K562 (cell line): Measurements from ENCODE around the gene NRARP. TPM values are rescaled to one million over a fixed set of nuclear protein-coding genes. Genes with fewer than 3 reads are reported as not detected.

Experiments used
- BRD4 ChIP-seq: fragments of 200-600 bp; sonication (generic); IDR thresholded peaks from 2 replicates; pipeline ENCODE4 v1.6.1; 2017; ENCODE audit warnings: inconsistent platforms
- CTCFL ChIP-seq: IDR thresholded peaks from 2 replicates; pipeline ENCODE4 v1.6.1; 2011; ENCODE audit warnings: borderline replicate concordance, low read depth, mild to moderate bottlenecking, moderate library complexity, low read length; ENCODE audit not compliant: insufficient read depth, poor library complexity, severe bottlenecking
- ID3 ChIP-seq, 2 experiments: fragments of 250-450 bp in 1 of 2; fragments of 450-650 bp in 1 of 2; sonication (Bioruptor Pico) in 1 of 2; IDR thresholded peaks; 2 replicates each; pipeline versions ENCODE4 v1.6.1 to v1.8.0; 2016 to 2021; ENCODE audit warnings: mild to moderate bottlenecking in 2 of 2, moderate library complexity in 2 of 2, missing compliant biosample characterization in 1 of 2, missing genetic modification characterization in 1 of 2
- MEF2D ChIP-seq: conservative IDR thresholded peaks from 2 replicates; pipeline ENCODE4 v1.6.1; 2016; ENCODE audit warnings: low read depth, missing genetic modification characterization, missing compliant biosample characterization
- NONO ChIP-seq, 2 experiments: fragments of 200-400 bp in 1 of 2; fragments of 450-650 bp in 1 of 2; formaldehyde crosslinking in 1 of 2; IDR thresholded peaks; 2 replicates each; pipeline ENCODE4 v1.6.1; 2017; ENCODE audit warnings: low read depth in 2 of 2, mild to moderate bottlenecking in 2 of 2, moderate library complexity in 2 of 2, low read length in 1 of 2
- POLR2G ChIP-seq: fragments of 200-400 bp; formaldehyde crosslinking; IDR thresholded peaks from 2 replicates; pipeline ENCODE4 v1.6.1; 2017; ENCODE audit warnings: low read depth, mild to moderate bottlenecking, antibody characterized with exemption, low read length, moderate library complexity
- RHOXF2B ChIP-seq: fragments of 250-450 bp; sonication (Bioruptor Pico); conservative IDR thresholded peaks from 2 replicates; pipeline ENCODE4 v1.5.1; 2021
- RUNX1 ChIP-seq: sonication (generic); IDR thresholded peaks from 2 replicates; pipeline ENCODE4 v1.6.1; 2016; ENCODE audit warnings: antibody characterized with exemption, low read depth
- TAF1 ChIP-seq: IDR thresholded peaks from 2 replicates; pipeline ENCODE4 v1.6.1; 2011; ENCODE audit warnings: mild to moderate bottlenecking, low read length, moderate library complexity; ENCODE audit not compliant: insufficient read depth, control insufficient read depth, severe bottlenecking; ENCODE audit errors: extremely low read depth
- ZFX ChIP-seq: sonication (generic); formaldehyde crosslinking; IDR thresholded peaks from 2 replicates; pipeline ENCODE4 v1.8.0; 2022; ENCODE audit warnings: mild to moderate bottlenecking, missing genetic modification reagents, moderate library complexity
- ZNF518B ChIP-seq: fragments of 250-450 bp; sonication (Bioruptor Pico); IDR thresholded peaks from 2 replicates; pipeline ENCODE4 v1.5.0; 2021; ENCODE audit warnings: mild to moderate bottlenecking, moderate library complexity
- ZNF551 ChIP-seq: fragments of 250-450 bp; sonication (Bioruptor Pico); IDR thresholded peaks from 2 replicates; pipeline ENCODE4 v1.5.0; 2021; ENCODE audit warnings: mild to moderate bottlenecking, moderate library complexity
- ZNF589 ChIP-seq: fragments of 200-800 bp; sonication (Bioruptor generic); IDR thresholded peaks from 2 replicates; pipeline ENCODE4 v1.6.1; 2016; ENCODE audit warnings: low read depth, missing genetic modification characterization, missing compliant biosample characterization
- ZNF76 ChIP-seq: fragments of 250-450 bp; sonication (Bioruptor Pico); IDR thresholded peaks from 2 replicates; pipeline ENCODE4 v1.4.0; 2020; ENCODE audit warnings: mild to moderate bottlenecking, moderate library complexity, borderline replicate concordance
- polyA plus RNA-seq, 8 experiments: library from polyadenylated mRNA; depleted of rRNA in 4 of 8; stranded (reverse) in 5 of 8; unstranded in 3 of 8; fragments of >200 nt; fragmentation: Nextera tagmentation in 2 of 8; fragmentation: Illumina TruSeq in 1 of 8; extraction: Ambion mirVana in 2 of 8; extraction: Trizol in 1 of 8; gene quantifications; 2 replicates each; pipeline versions ENCODE4 v1.2.1 to v1.2.3, GENCODE V29; 2011 to 2014; ENCODE audit warnings: inconsistent platforms in 1 of 8, missing spikeins in 1 of 8
- total RNA-seq, 7 experiments: library from RNA; depleted of rRNA in 6 of 7; stranded (reverse); fragments of >200 nt in 6 of 7; fragmentation: Illumina TruSeq in 2 of 7; extraction: Trizol in 2 of 7; gene quantifications; 2 replicates each; pipeline versions ENCODE4 v1.2.1 to v1.2.3, GENCODE V29; 2011 to 2021; ENCODE audit warnings: low replicate concordance in 1 of 7
- TF ChIP-seq, protein P1 (sequence below): fragments of 250-450 bp; sonication (Bioruptor Pico); IDR thresholded peaks from 2 replicates; pipeline ENCODE4 v1.5.0; 2020; ENCODE audit warnings: mild to moderate bottlenecking, borderline replicate concordance
- TF ChIP-seq, protein P2 (sequence below): fragments of 250-450 bp; sonication (Bioruptor Pico); IDR thresholded peaks from 2 replicates; pipeline ENCODE4 v1.4.0; 2020

NRARP gene
- total and polyA plus RNA-seq, 9 of the 15 experiments (the other 6 are each of a cell fraction or from before 2014, with no cell fraction given), result 2.0 to 24.5 (median 7.2) TPM; not detected in 2

DNA sequence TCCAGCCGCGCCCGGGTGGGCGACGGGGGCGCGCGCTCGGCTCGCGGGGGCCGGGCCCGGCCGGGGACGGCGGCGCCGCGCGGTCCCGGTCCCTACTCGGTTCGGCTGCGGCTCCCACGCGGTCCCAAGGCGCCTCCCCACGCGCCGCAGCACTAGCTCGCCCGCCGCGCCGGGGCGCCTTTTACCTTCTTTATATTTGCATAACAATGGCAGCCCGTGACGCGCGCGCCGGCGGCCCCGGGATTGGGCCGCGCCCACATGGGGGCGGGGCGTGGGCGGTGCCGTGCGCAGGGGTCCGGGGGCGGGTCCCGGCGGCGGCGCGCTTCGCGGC, at the start of gene NRARP (continued):
- TF ChIP-seq ZNF551 (no peak), CTCFL (peak; percentile 34), BRD4 (no peak), ZNF76 (CRISPR knock-in tag) (no peak), ZNF518B (CRISPR knock-in tag) (no peak), RUNX1 (no peak), TAF1 (peak; percentile 52), NONO (IDR thresholded peaks at IDR 0.05; ENCODE audit: low read depth in 2 of 2, low read length in 1 of 2) (peak in 1 of 2 experiments; percentile 69; a peak in 3 of 4 replicates), ZNF589 (CRISPR knock-in tag) (no peak), MEF2D (tag) (no peak), POLR2G (peak; percentile 88), ID3 (CRISPR knock-in tag; IDR thresholded peaks at IDR 0.05) (no peak), ID3 (tag; IDR thresholded peaks at IDR 0.05) (no peak), RHOXF2B (CRISPR knock-in tag) (no peak), ZFX (CRISPR knock-in tag) (no peak)
- TF ChIP-seq, protein P1, sequence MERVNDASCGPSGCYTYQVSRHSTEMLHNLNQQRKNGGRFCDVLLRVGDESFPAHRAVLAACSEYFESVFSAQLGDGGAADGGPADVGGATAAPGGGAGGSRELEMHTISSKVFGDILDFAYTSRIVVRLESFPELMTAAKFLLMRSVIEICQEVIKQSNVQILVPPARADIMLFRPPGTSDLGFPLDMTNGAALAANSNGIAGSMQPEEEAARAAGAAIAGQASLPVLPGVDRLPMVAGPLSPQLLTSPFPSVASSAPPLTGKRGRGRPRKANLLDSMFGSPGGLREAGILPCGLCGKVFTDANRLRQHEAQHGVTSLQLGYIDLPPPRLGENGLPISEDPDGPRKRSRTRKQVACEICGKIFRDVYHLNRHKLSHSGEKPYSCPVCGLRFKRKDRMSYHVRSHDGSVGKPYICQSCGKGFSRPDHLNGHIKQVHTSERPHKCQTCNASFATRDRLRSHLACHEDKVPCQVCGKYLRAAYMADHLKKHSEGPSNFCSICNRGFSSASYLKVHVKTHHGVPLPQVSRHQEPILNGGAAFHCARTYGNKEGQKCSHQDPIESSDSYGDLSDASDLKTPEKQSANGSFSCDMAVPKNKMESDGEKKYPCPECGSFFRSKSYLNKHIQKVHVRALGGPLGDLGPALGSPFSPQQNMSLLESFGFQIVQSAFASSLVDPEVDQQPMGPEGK, result no peak
- TF ChIP-seq, protein P2, sequence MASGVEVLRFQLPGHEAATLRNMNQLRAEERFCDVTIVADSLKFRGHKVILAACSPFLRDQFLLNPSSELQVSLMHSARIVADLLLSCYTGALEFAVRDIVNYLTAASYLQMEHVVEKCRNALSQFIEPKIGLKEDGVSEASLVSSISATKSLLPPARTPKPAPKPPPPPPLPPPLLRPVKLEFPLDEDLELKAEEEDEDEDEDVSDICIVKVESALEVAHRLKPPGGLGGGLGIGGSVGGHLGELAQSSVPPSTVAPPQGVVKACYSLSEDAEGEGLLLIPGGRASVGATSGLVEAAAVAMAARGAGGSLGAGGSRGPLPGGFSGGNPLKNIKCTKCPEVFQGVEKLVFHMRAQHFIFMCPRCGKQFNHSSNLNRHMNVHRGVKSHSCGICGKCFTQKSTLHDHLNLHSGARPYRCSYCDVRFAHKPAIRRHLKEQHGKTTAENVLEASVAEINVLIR, result 0 out of 2 replicates have a peak, but pooled peaks have one; percentile 41
